ENCODE data around the gene DIP2C.

The DIP2C gene

GRCh38 chr10:675532-675931, 13.9 kb downstream of the DIP2C start:
- H3K4me3 ChIP-seq (replicated peaks; ENCODE audit: low read depth, low read length) = no peak overlapping the region
- TF ChIP-seq CTCF (IDR thresholded peaks at IDR 0.05; ENCODE audit: insufficient read depth, low read length, poor library complexity, severe bottlenecking) = no peak
- DNase-seq (ENCODE audit: extremely low read depth, insufficient read length) = no peak
- no peaks in the 10 kb centered on the region for H3K36me3 ChIP-seq (ENCODE audit: control insufficient read depth, insufficient read depth, low read length)
- H3K27me3 ChIP-seq (replicated peaks; ENCODE audit: control insufficient read depth, insufficient read depth, low read length) = no peaks in the 10 kb centered on the region

GRCh38 chr10:673492-673891, 16.0 kb downstream of the DIP2C start:
- no peak overlapping the region for H3K4me3 ChIP-seq (replicated peaks; ENCODE audit: low read depth, low read length)
- no peak for DNase-seq (ENCODE audit: extremely low read depth, insufficient read length)
- H3K36me3 ChIP-seq (ENCODE audit: control insufficient read depth, insufficient read depth, low read length) = no peaks in the 10 kb centered on the region
- no peaks in the 10 kb centered on the region for H3K27me3 ChIP-seq (replicated peaks; ENCODE audit: control insufficient read depth, insufficient read depth, low read length)
- TF ChIP-seq CTCF (IDR thresholded peaks at IDR 0.05; ENCODE audit: insufficient read depth, low read length, poor library complexity, severe bottlenecking) = no peak

- no peak for DNase-seq (ENCODE audit: extremely low read depth, insufficient read length)
- H3K36me3 ChIP-seq (ENCODE audit: control insufficient read depth, insufficient read depth, low read length) = no peaks in the 10 kb centered on the region
- H3K27me3 ChIP-seq (replicated peaks; ENCODE audit: control insufficient read depth, insufficient read depth, low read length) = no peaks in the 10 kb centered on the region
- no peak overlapping the region for H3K4me3 ChIP-seq (replicated peaks; ENCODE audit: low read depth, low read length)
- TF ChIP-seq CTCF (IDR thresholded peaks at IDR 0.05; ENCODE audit: insufficient read depth, low read length, poor library complexity, severe bottlenecking) = no peak
Measured at GRCh38 chr10:672992-673391, 16.5 kb downstream of the DIP2C start.

GRCh38 chr10:672203-672602, 17.3 kb downstream of the DIP2C start:
- no peak for TF ChIP-seq CTCF (IDR thresholded peaks at IDR 0.05; ENCODE audit: insufficient read depth, low read length, poor library complexity, severe bottlenecking)

GRCh38 chr10:670990-671389, 18.5 kb downstream of the DIP2C start:
- H3K4me3 ChIP-seq (replicated peaks; ENCODE audit: low read depth, low read length) = no peak overlapping the region
- H3K36me3 ChIP-seq (ENCODE audit: control insufficient read depth, insufficient read depth, low read length) = no peaks in the 10 kb centered on the region
- no peak for TF ChIP-seq CTCF (IDR thresholded peaks at IDR 0.05; ENCODE audit: insufficient read depth, low read length, poor library complexity, severe bottlenecking)
- no peak for DNase-seq (ENCODE audit: extremely low read depth, insufficient read length)
- no peaks in the 10 kb centered on the region for H3K27me3 ChIP-seq (replicated peaks; ENCODE audit: control insufficient read depth, insufficient read depth, low read length)

More at GRCh38 chr10:672203-672602, 17.3 kb downstream of the DIP2C start:
- H3K4me3 ChIP-seq (replicated peaks; ENCODE audit: low read depth, low read length) = no peak overlapping the region
- no peak for DNase-seq (ENCODE audit: extremely low read depth, insufficient read length)
- no peaks in the 10 kb centered on the region for H3K27me3 ChIP-seq (replicated peaks; ENCODE audit: control insufficient read depth, insufficient read depth, low read length)
- no peaks in the 10 kb centered on the region for H3K36me3 ChIP-seq (ENCODE audit: control insufficient read depth, insufficient read depth, low read length)

- no peak for DNase-seq (ENCODE audit: extremely low read depth, insufficient read length)
- H3K27me3 ChIP-seq (replicated peaks; ENCODE audit: control insufficient read depth, insufficient read depth, low read length) = no peaks in the 10 kb centered on the region
- no peak for TF ChIP-seq CTCF (IDR thresholded peaks at IDR 0.05; ENCODE audit: insufficient read depth, low read length, poor library complexity, severe bottlenecking)
- no peaks in the 10 kb centered on the region for H3K36me3 ChIP-seq (ENCODE audit: control insufficient read depth, insufficient read depth, low read length)
- no peak overlapping the region for H3K4me3 ChIP-seq (replicated peaks; ENCODE audit: low read depth, low read length)
Measured at GRCh38 chr10:670038-670437, 19.4 kb downstream of the DIP2C start.
